HFFc6 (cell line): ENCODE results near the gene MCTP1. TPM values are rescaled to one million over a fixed set of nuclear protein-coding genes. Genes with fewer than 3 reads are reported as not detected.

Source experiments
- DNase-seq: peaks from one replicate; pipeline ENCODE4 v3.0.0-alpha.2; 2018
- H3K27ac Mint-ChIP-seq: 2 replicates; pipeline ENCODE4 v1.8.0; 2020; ENCODE audit warnings: mild to moderate bottlenecking, mixed read lengths
- H3K27me3 Mint-ChIP-seq: 2 replicates; pipeline ENCODE4 v1.8.0; 2021; ENCODE audit warnings: mild to moderate bottlenecking, moderate library complexity, mixed read lengths; ENCODE audit not compliant: insufficient read depth
- H3K36me3 Mint-ChIP-seq: 2 replicates; pipeline ENCODE4 v1.8.0; 2021; ENCODE audit warnings: low read depth, mixed read lengths
- H3K4me1 Mint-ChIP-seq: 2 replicates; pipeline ENCODE4 v1.8.0; 2020; ENCODE audit warnings: low read depth, mixed read lengths
- H3K4me3 Mint-ChIP-seq: 2 replicates; pipeline ENCODE4 v1.8.0; 2020; ENCODE audit warnings: mild to moderate bottlenecking, moderate library complexity, mixed read lengths
- H3K9me3 Mint-ChIP-seq: 2 replicates; pipeline ENCODE4 v1.8.0; 2020; ENCODE audit warnings: mild to moderate bottlenecking, mixed read lengths
- CTCF ChIP-seq: fragments of 200-600 bp; sonication (generic); IDR thresholded peaks from 2 replicates; pipeline ENCODE4 v1.5.0; 2021; ENCODE audit warnings: antibody characterized with exemption, mild to moderate bottlenecking
- total RNA-seq, 6 experiments: library from RNA; stranded (reverse); fragmentation: NEBNext Ultra II Directional; extraction: Animal tissue kit (Norgen Biotek cat#: 25700); gene quantifications; 2 replicates in 1 of 6; 3 replicates in 5 of 6; pipeline ENCODE4 v1.2.3, GENCODE V29; 2021

Gene MCTP1
- total RNA-seq, 6 experiments from 2014 or later: 1.0 to 5.2 (median 3.9) TPM

DNA sequence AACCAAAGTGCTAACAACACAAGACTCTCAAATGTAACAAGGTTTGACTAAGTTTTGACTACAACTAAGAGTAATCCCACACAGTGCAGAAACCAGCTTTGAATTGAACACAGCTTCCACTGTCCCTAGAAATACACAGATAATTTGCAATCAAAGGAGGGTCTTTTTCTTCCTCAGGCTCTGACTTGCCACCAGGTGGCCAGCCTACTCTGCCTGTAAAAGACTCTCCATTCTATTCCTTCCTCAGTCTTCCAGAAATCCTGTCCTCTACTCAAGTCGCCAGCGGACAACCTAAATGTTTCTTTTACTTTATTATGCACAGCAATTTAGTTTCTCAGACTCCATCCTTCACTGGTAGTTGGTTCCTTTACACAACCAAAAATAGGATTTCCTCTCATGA is 32.2 kb upstream of the MCTP1 start:
- H3K9me3 Mint-ChIP-seq: no peaks in the 10 kb centered on the region
- no peaks in the 10 kb centered on the region for H3K36me3 Mint-ChIP-seq
- no peaks in the 10 kb centered on the region for H3K4me1 Mint-ChIP-seq
- H3K4me3 Mint-ChIP-seq: no peak overlapping the region
- no peak overlapping the region for H3K27ac Mint-ChIP-seq
- DNase-seq: no peak
- TF ChIP-seq CTCF: no peak
- H3K27me3 Mint-ChIP-seq: no peaks in the 10 kb centered on the region; the same call in none of the 2 replicates

- H3K27ac Mint-ChIP-seq: no peak overlapping the region
- no peaks in the 10 kb centered on the region for H3K36me3 Mint-ChIP-seq
- no peak for TF ChIP-seq CTCF
- H3K4me3 Mint-ChIP-seq: no peak overlapping the region
- no peaks in the 10 kb centered on the region for H3K4me1 Mint-ChIP-seq
- no peaks in the 10 kb centered on the region; the same call in none of the 2 replicates for H3K27me3 Mint-ChIP-seq
- DNase-seq: no peak
- no peaks in the 10 kb centered on the region for H3K9me3 Mint-ChIP-seq
Measured at GRCh38 chr5:95304711-95305110, 19.8 kb upstream of the MCTP1 start.

DNA sequence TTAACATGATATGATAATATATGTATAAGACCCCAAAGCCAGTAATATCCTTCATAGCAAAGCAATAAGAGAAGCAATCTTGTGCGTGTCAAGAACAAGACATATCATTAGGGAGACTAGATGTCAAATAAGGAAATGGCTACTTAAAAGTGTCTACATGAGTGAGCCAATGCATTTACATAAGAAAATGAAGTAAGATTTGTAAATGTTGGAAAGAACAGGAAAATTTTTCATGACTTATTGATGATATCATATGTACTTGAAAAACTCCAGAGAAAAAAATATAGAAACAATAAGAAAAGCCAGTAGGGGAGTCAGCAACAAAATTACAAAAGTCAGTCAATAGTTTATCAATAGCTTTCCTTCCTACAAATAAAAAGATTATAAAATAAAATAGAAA is 13.8 kb upstream of the MCTP1 start:
- no peak overlapping the region for H3K4me3 Mint-ChIP-seq
- TF ChIP-seq CTCF: no peak

GRCh38 chr5:95296291-95296690 is 11.4 kb upstream of the MCTP1 start:
- H3K9me3 Mint-ChIP-seq: no peaks in the 10 kb centered on the region
- no peak overlapping the region for H3K4me3 Mint-ChIP-seq
- H3K27me3 Mint-ChIP-seq: no peaks in the 10 kb centered on the region; the same call in none of the 2 replicates
- no peak overlapping the region for H3K27ac Mint-ChIP-seq
- no peaks in the 10 kb centered on the region for H3K4me1 Mint-ChIP-seq
- DNase-seq: no peak
- no peak for TF ChIP-seq CTCF
- no peaks in the 10 kb centered on the region for H3K36me3 Mint-ChIP-seq

More for the DNA sequence above, 13.8 kb upstream of the MCTP1 start:
- no peaks in the 10 kb centered on the region for H3K36me3 Mint-ChIP-seq
- no peaks in the 10 kb centered on the region for H3K4me1 Mint-ChIP-seq
- H3K27me3 Mint-ChIP-seq: no peaks in the 10 kb centered on the region; the same call in none of the 2 replicates
- no peak overlapping the region for H3K27ac Mint-ChIP-seq
- no peak for DNase-seq
- H3K9me3 Mint-ChIP-seq: no peaks in the 10 kb centered on the region

DNA sequence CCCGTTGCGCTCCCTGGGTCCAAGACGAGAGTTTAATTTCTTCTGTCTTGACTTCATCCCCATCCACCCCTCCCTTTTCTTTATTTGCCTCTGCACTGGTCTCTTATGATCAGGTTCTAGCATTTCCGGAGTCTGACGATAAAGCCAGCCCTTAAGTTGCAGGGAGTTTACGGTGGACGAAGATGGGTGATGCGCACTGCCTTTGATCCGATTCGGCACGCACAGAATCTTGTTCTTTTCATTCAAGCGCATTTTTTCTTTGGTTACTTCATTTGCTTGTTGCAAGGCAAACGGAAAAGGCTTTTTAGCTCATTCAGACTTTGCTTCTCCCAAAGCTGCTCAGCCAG is 488 bp upstream of the MCTP1 start:
- peaks cover 33% of the 10 kb centered on the region for H3K27me3 Mint-ChIP-seq
- no peaks in the 10 kb centered on the region for H3K9me3 Mint-ChIP-seq
- no peak overlapping the region for H3K27ac Mint-ChIP-seq
- no peaks in the 10 kb centered on the region for H3K36me3 Mint-ChIP-seq
- peaks cover 13% of the 10 kb centered on the region; the same call in 1 of the 2 replicates for H3K4me1 Mint-ChIP-seq
- H3K4me3 Mint-ChIP-seq: peak overlapping the region; percentile 64
- no peak for TF ChIP-seq CTCF
- no peak for DNase-seq
